ENCODE data around the gene SPPL2B. TPM values are rescaled to one million over a fixed set of nuclear protein-coding genes. Genes with fewer than 3 reads are reported as not detected.

SPPL2B gene
- total and polyA plus RNA-seq, 4 experiments from 2014 or later = 6.2 to 82.8 (median 43.1) TPM

DNA sequence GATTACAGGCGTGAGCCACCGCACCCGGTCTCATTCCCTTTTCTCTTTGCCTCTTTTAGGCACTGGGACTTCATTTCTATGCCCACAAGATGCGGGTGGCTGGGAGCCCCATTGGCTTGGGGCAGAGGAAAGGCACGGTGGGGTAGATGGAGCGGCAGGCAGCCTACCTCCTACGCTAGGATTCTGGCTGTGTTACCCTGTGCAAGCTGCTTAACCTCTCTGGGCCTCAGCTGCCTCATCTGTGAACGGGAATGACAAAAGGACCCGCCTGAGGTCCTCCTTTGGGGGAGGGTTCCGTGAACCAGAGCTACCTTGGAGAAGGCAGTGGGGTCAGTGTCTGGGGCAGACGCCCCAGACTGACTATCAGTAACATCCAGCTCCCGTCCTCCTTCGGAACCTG lies 11.2 kb upstream of the SPPL2B start:
- Histone ChIP-seq H3K27ac (ENCODE audit: low read depth, low read length) (no peak overlapping the region), H3K9me3 (ENCODE audit: control insufficient read depth in 1 of 2, low read length in 2 of 2) (no peaks in the 10 kb centered on the region), H3K36me3 (ENCODE audit: insufficient read depth, low read length) (no peaks in the 10 kb centered on the region), H3K27me3 (ENCODE audit: insufficient read depth, low read length) (peaks cover 5% of the 10 kb centered on the region), H3K4me3 (ENCODE audit: low read length in 2 of 2) (no peak overlapping the region), H3K4me1 (ENCODE audit: insufficient read depth, low read length) (no peaks in the 10 kb centered on the region)
- DNase-seq = no peak
- intact Hi-C loops (cut with micrococcal nuclease) = no loop called here
- Mint-ChIP-seq H3K4me1 (peaks cover 0 to 2% (median 0%) of the 10 kb centered on the region in 4 donors), H3K27me3 (peaks cover 11 to 16% of the 10 kb centered on the region in 2 donors), H3K4me3 (no peak overlapping the region), H3K36me3 (peaks cover 3 to 4% of the 10 kb centered on the region in 2 donors), H3K27ac (no peak overlapping the region), H3K9me3 (peaks cover 0 to 25% (median 15%) of the 10 kb centered on the region in 8 donors)
- CTCF ChIA-PET (ENCODE audit: partially characterized antibody) = interaction anchor here (1.1 to 3.2 kb wide), 5 partner anchors 11 to 162 kb away, joined by 3 to 8 read pairs (median 4); partner anchors contain the start of genes LSM7 and SPPL2B
- POLR2A ChIA-PET (ENCODE audit: partially characterized antibody) = no interaction called here

DNA sequence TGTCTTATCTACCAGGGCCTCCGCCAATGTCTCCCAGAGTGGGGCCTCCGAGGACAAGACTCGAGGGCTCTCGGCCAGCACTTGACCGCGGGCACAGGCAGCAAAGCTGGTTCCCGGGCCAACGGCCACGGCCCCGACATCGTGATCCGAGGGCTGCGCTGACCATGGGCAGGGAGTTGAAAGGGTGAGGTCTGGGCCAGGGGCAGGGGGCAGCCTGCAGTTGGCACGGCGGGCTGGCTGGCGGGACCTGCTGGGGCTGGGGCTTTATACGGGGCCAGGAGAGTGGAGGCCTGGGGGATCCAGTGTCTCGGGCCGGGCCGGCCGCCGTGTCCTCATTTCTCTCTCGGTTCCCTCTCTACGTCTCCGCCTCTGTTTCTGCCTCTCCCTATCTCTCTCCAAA lies 10.7 kb upstream of the SPPL2B start:
- Mint-ChIP-seq H3K36me3 (peaks cover 4% of the 10 kb centered on the region in 2 donors), H3K27me3 (peaks cover 11 to 16% of the 10 kb centered on the region in 2 donors), H3K9me3 (peaks cover 0 to 25% (median 15%) of the 10 kb centered on the region in 8 donors), H3K4me3 (no peak overlapping the region), H3K4me1 (peaks cover 0 to 2% (median 0%) of the 10 kb centered on the region in 4 donors), H3K27ac (no peak overlapping the region)
- H3K9me3 ChIP-seq (ENCODE audit: control insufficient read depth in 1 of 2, low read length in 2 of 2) = no peaks in the 10 kb centered on the region
- DNase-seq = no peak
- no peak overlapping the region for H3K4me3 ChIP-seq (ENCODE audit: low read length in 2 of 2)
- no peaks in the 10 kb centered on the region for H3K36me3 ChIP-seq (ENCODE audit: insufficient read depth, low read length)
- H3K4me1 ChIP-seq (ENCODE audit: insufficient read depth, low read length) = no peaks in the 10 kb centered on the region
- intact Hi-C loops (cut with micrococcal nuclease) = no loop called here
- ChIA-PET CTCF (ENCODE audit: partially characterized antibody) (interaction anchor here (3.2 kb wide), 1 partner anchor 44 kb away, joined by 8 read pairs; no protein-coding TSS in a partner anchor), POLR2A (ENCODE audit: partially characterized antibody) (no interaction called here)
- peaks cover 4% of the 10 kb centered on the region for H3K27me3 ChIP-seq (ENCODE audit: insufficient read depth, low read length)
- no peak overlapping the region for H3K27ac ChIP-seq (ENCODE audit: low read depth, low read length)

DNA sequence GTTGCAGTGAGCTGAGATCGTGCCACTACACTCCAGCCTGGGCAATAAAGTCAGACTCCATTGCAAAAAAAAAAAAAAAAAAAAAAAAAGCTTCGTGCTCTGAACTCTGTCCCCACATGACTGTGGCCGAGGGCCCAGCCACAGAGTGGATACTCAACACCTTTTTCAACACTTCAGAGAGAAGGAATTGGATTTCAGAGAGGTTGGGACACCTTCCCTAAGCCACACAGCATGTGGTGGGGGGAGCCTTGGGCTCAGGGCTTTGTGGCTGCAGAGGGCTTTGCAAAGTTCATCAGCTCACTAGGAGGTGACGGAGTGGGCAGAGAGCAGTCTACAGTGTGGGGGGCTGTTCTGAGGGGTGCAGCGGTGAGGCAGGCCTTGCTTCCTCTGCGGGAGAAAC lies 9.6 kb upstream of the SPPL2B start:
- Histone ChIP-seq H3K36me3 (ENCODE audit: insufficient read depth, low read length) (no peaks in the 10 kb centered on the region), H3K27me3 (ENCODE audit: insufficient read depth, low read length) (no peaks in the 10 kb centered on the region), H3K4me3 (ENCODE audit: low read length in 2 of 2) (no peak overlapping the region), H3K9me3 (ENCODE audit: control insufficient read depth in 1 of 2, low read length in 2 of 2) (no peaks in the 10 kb centered on the region), H3K4me1 (ENCODE audit: insufficient read depth, low read length) (no peaks in the 10 kb centered on the region), H3K27ac (ENCODE audit: low read depth, low read length) (no peak overlapping the region)
- H3K27me3 Mint-ChIP-seq = peaks cover 3 to 9% of the 10 kb centered on the region in 2 donors
- ChIA-PET CTCF (ENCODE audit: partially characterized antibody) (interaction anchor here (0.7 to 0.9 kb wide), 2 partner anchors 45 to 328 kb away, joined by 3 read pairs; no protein-coding TSS in a partner anchor), POLR2A (ENCODE audit: partially characterized antibody) (interaction anchor here (0.6 kb wide), 1 partner anchor 18 kb away, joined by 3 read pairs; no protein-coding TSS in a partner anchor)
- DNase-seq = no peak
- peaks cover 0 to 2% (median 0%) of the 10 kb centered on the region in 4 donors for H3K4me1 Mint-ChIP-seq
- peaks cover 0 to 25% (median 14%) of the 10 kb centered on the region in 8 donors for H3K9me3 Mint-ChIP-seq
- H3K27ac Mint-ChIP-seq = no peak overlapping the region
- no peak overlapping the region for H3K4me3 Mint-ChIP-seq
- intact Hi-C loops (cut with micrococcal nuclease) = no loop called here
- H3K36me3 Mint-ChIP-seq = peaks cover 4 to 9% of the 10 kb centered on the region in 2 donors

DNA sequence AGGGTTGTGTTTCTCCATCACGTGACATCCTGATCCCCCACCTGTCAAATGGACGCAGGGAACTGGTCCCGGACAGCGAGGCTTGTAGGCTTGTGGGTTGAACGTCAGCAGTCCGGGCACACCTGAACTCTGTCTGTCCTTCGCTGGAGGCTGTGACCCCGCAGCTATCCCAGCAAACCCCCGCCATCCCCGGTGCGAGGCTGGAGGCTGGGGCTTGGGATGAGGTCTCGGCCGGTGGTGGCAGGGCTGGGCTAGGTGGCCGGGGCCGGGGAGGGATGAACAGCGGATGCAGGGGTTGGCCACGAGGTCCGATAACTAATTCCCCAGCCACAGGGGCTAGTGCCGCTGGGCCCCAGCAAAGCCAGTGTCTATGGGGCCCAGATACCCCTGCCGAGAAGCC lies 8.9 kb upstream of the SPPL2B start:
- ChIA-PET CTCF (ENCODE audit: partially characterized antibody) (interaction anchor here (0.7 kb wide), 1 partner anchor 328 kb away, joined by 3 read pairs; no protein-coding TSS in a partner anchor), POLR2A (ENCODE audit: partially characterized antibody) (no interaction called here)
- no peaks in the 10 kb centered on the region for H3K4me1 ChIP-seq (ENCODE audit: insufficient read depth, low read length)
- no peak overlapping the region for H3K27ac Mint-ChIP-seq
- H3K9me3 ChIP-seq (ENCODE audit: control insufficient read depth in 1 of 2, low read length in 2 of 2) = no peaks in the 10 kb centered on the region
- no peak for DNase-seq
- no peak overlapping the region for H3K4me3 Mint-ChIP-seq
- H3K9me3 Mint-ChIP-seq = peaks cover 0 to 19% (median 13%) of the 10 kb centered on the region in 8 donors
- intact Hi-C loops (cut with micrococcal nuclease) = no loop called here
- H3K27me3 Mint-ChIP-seq = peaks cover 2 to 4% of the 10 kb centered on the region in 2 donors
- H3K36me3 Mint-ChIP-seq = peaks cover 4 to 12% of the 10 kb centered on the region in 2 donors
- H3K27me3 ChIP-seq (ENCODE audit: insufficient read depth, low read length) = no peaks in the 10 kb centered on the region
- peaks cover 2% of the 10 kb centered on the region for H3K36me3 ChIP-seq (ENCODE audit: insufficient read depth, low read length)
- no peak overlapping the region for H3K4me3 ChIP-seq (ENCODE audit: low read length in 2 of 2)
- H3K27ac ChIP-seq (ENCODE audit: low read depth, low read length) = no peak overlapping the region
- H3K4me1 Mint-ChIP-seq = peaks cover 0 to 2% (median 0%) of the 10 kb centered on the region in 4 donors

DNA sequence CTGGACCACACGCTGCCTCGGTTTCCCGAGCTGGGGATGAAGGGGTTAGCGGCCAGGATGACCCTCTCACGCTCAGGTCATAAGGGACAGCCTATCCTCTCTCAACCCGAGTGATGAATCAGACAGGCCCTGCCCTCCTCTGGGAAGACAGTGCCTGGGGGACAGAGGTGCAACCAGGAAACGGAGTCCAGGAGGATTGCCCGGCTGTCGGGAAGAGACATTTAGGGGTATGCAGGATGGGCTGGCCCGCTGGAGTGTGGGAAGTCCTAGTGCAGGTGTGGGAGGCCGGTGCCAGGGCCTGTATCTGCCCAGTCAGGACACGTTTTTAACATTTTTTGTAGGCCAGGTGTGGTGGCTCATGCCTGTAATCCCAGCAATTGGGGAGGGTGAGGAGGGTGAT lies 8.4 kb upstream of the SPPL2B start:
- Histone ChIP-seq H3K4me3 (ENCODE audit: low read length in 2 of 2) (no peak overlapping the region), H3K36me3 (ENCODE audit: insufficient read depth, low read length) (peaks cover 6% of the 10 kb centered on the region), H3K27ac (ENCODE audit: low read depth, low read length) (no peak overlapping the region), H3K4me1 (ENCODE audit: insufficient read depth, low read length) (no peaks in the 10 kb centered on the region), H3K27me3 (ENCODE audit: insufficient read depth, low read length) (no peaks in the 10 kb centered on the region), H3K9me3 (ENCODE audit: control insufficient read depth in 1 of 2, low read length in 2 of 2) (no peaks in the 10 kb centered on the region)
- Mint-ChIP-seq H3K27me3 (peaks cover 0 to under 1% of the 10 kb centered on the region in 2 donors), H3K4me1 (peaks cover 0 to 2% (median 0%) of the 10 kb centered on the region in 4 donors), H3K4me3 (no peak overlapping the region), H3K9me3 (peaks cover 0 to 14% (median 8%) of the 10 kb centered on the region in 8 donors), H3K36me3 (peaks cover under 1 to 15% of the 10 kb centered on the region in 2 donors), H3K27ac (no peak overlapping the region)
- ChIA-PET POLR2A (ENCODE audit: partially characterized antibody) (no interaction called here), CTCF (ENCODE audit: partially characterized antibody) (no interaction called here)
- intact Hi-C loops (cut with micrococcal nuclease) = no loop called here
- no peak for DNase-seq

DNA sequence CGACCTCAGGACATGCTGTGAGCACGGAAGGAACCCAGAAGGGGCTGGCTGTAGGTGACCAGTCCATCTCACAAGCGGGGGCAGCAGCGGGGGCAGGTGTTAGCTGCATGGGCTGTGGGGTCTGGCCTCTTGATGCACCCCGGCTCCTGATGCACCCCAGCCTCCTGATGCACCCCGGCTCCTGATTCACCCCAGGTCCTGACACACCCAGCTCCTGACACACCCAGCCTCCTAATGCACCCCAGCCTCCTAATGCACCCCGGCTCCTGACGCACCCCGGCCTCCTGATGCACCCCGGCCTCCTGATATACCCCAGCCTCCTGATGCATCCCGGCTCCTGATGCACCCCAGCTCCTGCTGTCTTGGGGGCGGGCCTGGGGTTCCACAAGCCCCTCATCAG lies 7.5 kb upstream of the SPPL2B start:
- Histone ChIP-seq H3K4me1 (ENCODE audit: insufficient read depth, low read length) (peaks cover 4% of the 10 kb centered on the region), H3K36me3 (ENCODE audit: insufficient read depth, low read length) (peaks cover 6% of the 10 kb centered on the region), H3K27me3 (ENCODE audit: insufficient read depth, low read length) (no peaks in the 10 kb centered on the region), H3K27ac (ENCODE audit: low read depth, low read length) (no peak overlapping the region), H3K4me3 (ENCODE audit: low read length in 2 of 2) (no peak overlapping the region), H3K9me3 (ENCODE audit: control insufficient read depth in 1 of 2, low read length in 2 of 2) (no peaks in the 10 kb centered on the region)
- Mint-ChIP-seq H3K36me3 (peaks cover 4 to 21% of the 10 kb centered on the region in 2 donors), H3K27ac (no peak overlapping the region), H3K27me3 (no peaks in the 10 kb centered on the region), H3K4me3 (no peak overlapping the region), H3K9me3 (peaks cover 0 to 5% (median under 1%) of the 10 kb centered on the region in 8 donors), H3K4me1 (peaks cover 3 to 5% (median 3%) of the 10 kb centered on the region in 4 donors)
- DNase-seq = no peak
- POLR2A ChIA-PET (ENCODE audit: partially characterized antibody) = interaction anchor here (0.6 kb wide), 1 partner anchor 129 kb away, joined by 4 read pairs; no protein-coding TSS in a partner anchor
- intact Hi-C loops (cut with micrococcal nuclease) = no loop called here
- CTCF ChIA-PET (ENCODE audit: partially characterized antibody) = no interaction called here

DNA sequence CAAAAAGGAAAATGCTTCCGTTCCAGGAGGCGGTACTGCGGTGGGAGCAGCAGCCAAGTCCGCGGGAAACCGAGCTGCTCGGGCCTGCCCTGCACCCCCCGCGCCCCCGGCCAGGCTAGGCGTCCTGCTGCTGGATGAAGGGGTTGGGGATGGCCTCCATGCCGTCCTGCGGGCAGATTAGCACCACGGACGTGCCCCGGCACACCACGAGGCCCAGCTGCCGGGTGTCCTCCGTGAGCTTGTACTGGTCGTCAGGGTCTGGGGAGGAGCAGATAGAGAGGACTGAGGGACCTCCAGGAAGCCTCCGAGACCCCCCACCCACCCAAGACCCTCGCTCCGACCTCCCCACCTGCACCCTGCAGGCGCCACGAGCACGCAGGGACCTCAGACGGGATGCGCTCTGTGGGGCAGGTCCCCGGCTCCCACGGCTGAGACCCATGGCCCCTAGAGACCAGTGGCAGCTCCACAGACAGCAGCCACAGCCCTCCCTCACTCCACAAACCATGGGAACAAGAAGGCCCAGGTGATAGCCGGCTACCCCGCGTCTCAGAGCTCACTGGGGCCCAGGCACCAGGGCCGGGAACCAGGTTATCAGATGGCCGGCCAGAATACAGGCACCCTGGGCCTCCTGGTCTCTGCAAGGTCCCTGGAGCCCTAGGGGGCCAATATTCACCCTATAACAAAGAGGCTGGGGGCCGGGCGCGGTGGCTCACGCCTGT lies 6.8 kb upstream of the SPPL2B start:
- peak in 1 of 5 donors; percentile 26 for DNase-seq
- peaks cover 0 to 2% (median 0%) of the 10 kb centered on the region in 8 donors for H3K9me3 Mint-ChIP-seq
- H3K27ac ChIP-seq (ENCODE audit: low read depth, low read length) = no peak overlapping the region
- H3K27me3 ChIP-seq (ENCODE audit: insufficient read depth, low read length) = no peaks in the 10 kb centered on the region
- no peak overlapping the region for H3K27ac Mint-ChIP-seq
- intact Hi-C loops (cut with micrococcal nuclease) = no loop called here
- no peak overlapping the region for H3K4me3 ChIP-seq (ENCODE audit: low read length in 2 of 2)
- ChIA-PET CTCF (ENCODE audit: partially characterized antibody) (no interaction called here), POLR2A (ENCODE audit: partially characterized antibody) (interaction anchor here (1.2 kb wide), 1 partner anchor 11 kb away, joined by 3 read pairs; no protein-coding TSS in a partner anchor)
- peaks cover 5 to 12% (median 8%) of the 10 kb centered on the region in 4 donors for H3K4me1 Mint-ChIP-seq
- peaks cover 6% of the 10 kb centered on the region for H3K36me3 ChIP-seq (ENCODE audit: insufficient read depth, low read length)
- H3K4me1 ChIP-seq (ENCODE audit: insufficient read depth, low read length) = peaks cover 10% of the 10 kb centered on the region
- H3K4me3 Mint-ChIP-seq = no peak overlapping the region
- H3K36me3 Mint-ChIP-seq = peaks cover 6 to 23% of the 10 kb centered on the region in 2 donors
- no peaks in the 10 kb centered on the region for H3K9me3 ChIP-seq (ENCODE audit: control insufficient read depth in 1 of 2, low read length in 2 of 2)
- H3K27me3 Mint-ChIP-seq = no peaks in the 10 kb centered on the region
